CD14-positive monocyte (primary cell): Measurements from ENCODE around the gene PLCH1. TPM values are rescaled to one million over a fixed set of nuclear protein-coding genes. Genes with fewer than 3 reads are reported as not detected.

Experiments
- DNase-seq, 3 donors: peaks; one replicate each; pipeline ENCODE4 v3.0.0-alpha.2; 2011 to 2022
- H2AFZ ChIP-seq: 2 replicates; pipeline ENCODE4 v1.6.0; 2012; ENCODE audit warnings: mild to moderate bottlenecking, low read depth, low read length, inconsistent platforms; ENCODE audit not compliant: insufficient read depth, poor library complexity, severe bottlenecking
- H3K27ac ChIP-seq, 2 donors: 1 replicate in 1 of 2; 2 replicates in 1 of 2; pipeline ENCODE4 v1.5.1; 2012 to 2013; ENCODE audit warnings: low read length in 2 of 2, control low read depth in 1 of 2, inconsistent platforms in 1 of 2, low read depth in 1 of 2, mild to moderate bottlenecking in 1 of 2
- H3K27me3 ChIP-seq, 2 donors: one replicate each; pipeline versions ENCODE4 v1.6.0 to v1.6.1; 2011 to 2013; ENCODE audit warnings: low read length in 2 of 2; ENCODE audit not compliant: control insufficient read depth in 2 of 2, insufficient read depth in 2 of 2
- H3K36me3 ChIP-seq, 2 donors: replicated peaks in 1 of 2; 1 replicate in 1 of 2; 2 replicates in 1 of 2; pipeline versions ENCODE4 v1.5.1 to v1.6.1; 2012 to 2013; ENCODE audit warnings: low read length in 2 of 2, control low read depth in 1 of 2, inconsistent platforms in 1 of 2, mild to moderate bottlenecking in 1 of 2; ENCODE audit not compliant: insufficient read depth in 2 of 2, control insufficient read depth in 1 of 2
- H3K4me1 ChIP-seq, 2 donors: 1 replicate in 1 of 2; 2 replicates in 1 of 2; pipeline versions ENCODE4 v1.5.1 to v1.6.1; 2012 to 2013; ENCODE audit warnings: low read length in 2 of 2, control low read depth in 1 of 2, inconsistent platforms in 1 of 2, mild to moderate bottlenecking in 1 of 2, moderate library complexity in 1 of 2; ENCODE audit not compliant: insufficient read depth in 2 of 2, control insufficient read depth in 1 of 2
- H3K4me2 ChIP-seq: replicated peaks from 2 replicates; pipeline ENCODE3; 2012; ENCODE audit warnings: low read length, moderate library complexity, mild to moderate bottlenecking; ENCODE audit not compliant: poor library complexity, severe bottlenecking; ENCODE audit errors: extremely low read depth
- H3K4me3 ChIP-seq, 3 experiments: fragments of 200-600 bp in 1 of 3; sonication (generic) in 1 of 3; replicated peaks in 1 of 3; 1 replicate in 2 of 3; 2 replicates in 1 of 3; pipeline ENCODE4 v1.5.1; 2011 to 2013; ENCODE audit warnings: low read length in 3 of 3, mild to moderate bottlenecking in 3 of 3, control low read depth in 2 of 3, low read depth in 2 of 3, inconsistent platforms in 1 of 3, moderate library complexity in 1 of 3
- H3K79me2 ChIP-seq: 2 replicates; pipeline ENCODE4 v1.6.0; 2012; ENCODE audit warnings: mild to moderate bottlenecking, control low read depth, inconsistent platforms, low read length, moderate library complexity; ENCODE audit not compliant: insufficient read depth
- H3K9ac ChIP-seq: 2 replicates; pipeline ENCODE4 v1.6.0; 2017; ENCODE audit warnings: low read length, mild to moderate bottlenecking; ENCODE audit not compliant: insufficient read depth, poor library complexity, severe bottlenecking
- H3K9me3 ChIP-seq, 2 donors: replicated peaks in 1 of 2; 1 replicate in 1 of 2; 2 replicates in 1 of 2; pipeline versions ENCODE4 v1.5.1 to v1.6.1; 2012 to 2013; ENCODE audit warnings: low read length in 2 of 2, control low read depth in 1 of 2; ENCODE audit not compliant: control insufficient read depth in 1 of 2, insufficient read depth in 1 of 2
- H4K20me1 ChIP-seq: 2 replicates; pipeline ENCODE4 v1.6.0; 2012; ENCODE audit warnings: mild to moderate bottlenecking, low read length, control low read depth, moderate library complexity; ENCODE audit not compliant: insufficient read depth
- H3K27ac Mint-ChIP-seq, 7 donors: one replicate each; pipeline ENCODE4 v1.8.0; 2020; ENCODE audit warnings: mild to moderate bottlenecking in 7 of 7, mixed read lengths in 7 of 7, moderate library complexity in 6 of 7, inconsistent platforms in 2 of 7
- H3K27me3 Mint-ChIP-seq, 3 donors: one replicate each; pipeline ENCODE4 v1.8.0; 2021 to 2022; ENCODE audit warnings: low read depth in 3 of 3, mild to moderate bottlenecking in 3 of 3, mixed read lengths in 3 of 3, moderate library complexity in 3 of 3, inconsistent platforms in 1 of 3
- H3K36me3 Mint-ChIP-seq, 2 donors: one replicate each; pipeline ENCODE4 v1.8.0; 2020; ENCODE audit warnings: mixed read lengths in 2 of 2, inconsistent platforms in 1 of 2, mild to moderate bottlenecking in 1 of 2
- H3K4me1 Mint-ChIP-seq: one replicate; pipeline ENCODE4 v1.8.0; 2020; ENCODE audit warnings: mild to moderate bottlenecking, mixed read lengths
- H3K4me3 Mint-ChIP-seq, 2 donors: one replicate each; pipeline ENCODE4 v1.8.0; 2020; ENCODE audit warnings: mild to moderate bottlenecking in 2 of 2, mixed read lengths in 2 of 2, moderate library complexity in 1 of 2
- H3K9me3 Mint-ChIP-seq, 7 donors: one replicate each; pipeline ENCODE4 v1.8.0; 2020 to 2022; ENCODE audit warnings: mixed read lengths in 7 of 7, mild to moderate bottlenecking in 6 of 7, moderate library complexity in 6 of 7, inconsistent platforms in 2 of 7
- intact Hi-C, 2 donors: fragments of 100-400 bp; cut with micrococcal nuclease; formaldehyde crosslinking; loops; one replicate each; pipeline versions ENCODE4 v1.15.0 to v1.15.1; 2023
- polyA plus RNA-seq, 3 donors: library from polyadenylated mRNA; depleted of rRNA in 1 of 3; unstranded in 2 of 3; stranded (reverse) in 1 of 3; fragments of 300-500 nt in 2 of 3; fragments of >200 nt in 1 of 3; fragmentation: Illumina TruSeq in 2 of 3; gene quantifications; 1 replicate in 2 of 3; 2 replicates in 1 of 3; pipeline ENCODE4 v1.2.3, GENCODE V29; 2012 to 2021
- TF ChIP-seq, protein P1 (sequence below): fragments of 200-600 bp; IDR thresholded peaks from one replicate; pipeline ENCODE4 v1.8.0; 2022; ENCODE audit warnings: antibody characterized with exemption, mild to moderate bottlenecking

PLCH1 gene
- polyA plus RNA-seq, 3 donors: not detected

DNA sequence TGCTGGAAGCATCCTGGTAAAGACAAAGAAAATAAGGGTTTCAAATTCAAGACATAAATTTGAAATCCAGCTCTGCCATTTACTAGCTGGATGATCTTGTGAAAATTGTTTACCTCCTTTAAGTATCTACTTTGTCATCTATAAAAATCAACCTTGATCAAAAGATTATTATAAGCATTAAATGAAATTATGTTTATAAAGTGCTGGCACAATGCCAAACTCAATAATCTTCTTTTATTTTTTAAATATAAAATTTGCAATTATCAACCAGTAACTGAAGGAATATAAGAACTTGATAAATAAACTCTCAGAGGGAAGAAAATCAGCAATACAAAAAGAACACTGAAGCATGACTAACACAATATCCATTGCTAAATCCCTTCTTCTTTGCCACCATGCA, 35.4 kb upstream of the PLCH1 start:
- no peak overlapping the region for H3K4me3 ChIP-seq
- DNase-seq: no peak
- Mint-ChIP-seq H3K9me3 (peaks cover 4 to 26% (median 23%) of the 10 kb centered on the region in 7 donors), H3K4me1 (peaks cover under 1% of the 10 kb centered on the region), H3K4me3 (no peak overlapping the region), H3K36me3 (peaks cover 0 to 11% of the 10 kb centered on the region in 2 donors), H3K27me3 (no peaks in the 10 kb centered on the region), H3K27ac (no peak overlapping the region)
- no peaks in the 10 kb centered on the region for H4K20me1 ChIP-seq
- H3K9ac ChIP-seq: no peak overlapping the region
- H3K27ac ChIP-seq: no peak overlapping the region
- no peaks in the 10 kb centered on the region for H3K4me1 ChIP-seq
- H3K27me3 ChIP-seq: no peaks in the 10 kb centered on the region
- H3K36me3 ChIP-seq: no peaks in the 10 kb centered on the region
- intact Hi-C loops: no loop called here
- H3K4me2 ChIP-seq: no peak overlapping the region
- no peak overlapping the region for H2AFZ ChIP-seq
- TF ChIP-seq, protein P1, sequence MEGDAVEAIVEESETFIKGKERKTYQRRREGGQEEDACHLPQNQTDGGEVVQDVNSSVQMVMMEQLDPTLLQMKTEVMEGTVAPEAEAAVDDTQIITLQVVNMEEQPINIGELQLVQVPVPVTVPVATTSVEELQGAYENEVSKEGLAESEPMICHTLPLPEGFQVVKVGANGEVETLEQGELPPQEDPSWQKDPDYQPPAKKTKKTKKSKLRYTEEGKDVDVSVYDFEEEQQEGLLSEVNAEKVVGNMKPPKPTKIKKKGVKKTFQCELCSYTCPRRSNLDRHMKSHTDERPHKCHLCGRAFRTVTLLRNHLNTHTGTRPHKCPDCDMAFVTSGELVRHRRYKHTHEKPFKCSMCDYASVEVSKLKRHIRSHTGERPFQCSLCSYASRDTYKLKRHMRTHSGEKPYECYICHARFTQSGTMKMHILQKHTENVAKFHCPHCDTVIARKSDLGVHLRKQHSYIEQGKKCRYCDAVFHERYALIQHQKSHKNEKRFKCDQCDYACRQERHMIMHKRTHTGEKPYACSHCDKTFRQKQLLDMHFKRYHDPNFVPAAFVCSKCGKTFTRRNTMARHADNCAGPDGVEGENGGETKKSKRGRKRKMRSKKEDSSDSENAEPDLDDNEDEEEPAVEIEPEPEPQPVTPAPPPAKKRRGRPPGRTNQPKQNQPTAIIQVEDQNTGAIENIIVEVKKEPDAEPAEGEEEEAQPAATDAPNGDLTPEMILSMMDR: no peak
- H3K79me2 ChIP-seq: no peaks in the 10 kb centered on the region
- H3K9me3 ChIP-seq: peaks cover 7 to 10% of the 10 kb centered on the region in 2 donors

DNA sequence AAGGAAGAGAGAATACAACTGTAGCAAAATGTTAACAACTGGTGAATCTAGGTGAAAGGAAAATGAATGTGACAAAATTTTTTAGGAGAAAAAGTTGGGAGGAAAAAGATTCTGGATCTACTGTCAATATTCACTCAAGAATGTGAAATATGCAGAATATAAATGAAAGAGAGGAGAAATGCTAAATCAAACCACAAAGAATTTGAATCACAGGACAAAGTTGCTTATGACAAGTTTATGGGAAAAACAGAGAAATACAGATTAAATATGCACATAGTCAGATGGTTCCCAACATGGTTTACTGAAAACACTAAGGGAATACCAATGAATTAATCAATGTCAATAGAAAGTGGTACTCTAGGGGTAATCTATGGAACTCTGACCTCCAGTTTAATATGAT, 33.6 kb upstream of the PLCH1 start:
- H3K9ac ChIP-seq: no peak overlapping the region
- H2AFZ ChIP-seq: no peak overlapping the region
- H3K27ac ChIP-seq: no peak overlapping the region
- Mint-ChIP-seq H3K36me3 (peaks cover 0 to 7% of the 10 kb centered on the region in 2 donors), H3K27ac (no peak overlapping the region), H3K4me1 (peaks cover 3% of the 10 kb centered on the region), H3K27me3 (no peaks in the 10 kb centered on the region), H3K4me3 (no peak overlapping the region), H3K9me3 (peaks cover 4 to 24% (median 20%) of the 10 kb centered on the region in 7 donors)
- no peaks in the 10 kb centered on the region for H3K4me1 ChIP-seq
- DNase-seq: no peak
- no peaks in the 10 kb centered on the region for H3K36me3 ChIP-seq
- H3K9me3 ChIP-seq: peaks cover 6 to 10% of the 10 kb centered on the region in 2 donors
- intact Hi-C loops: no loop called here
- no peaks in the 10 kb centered on the region for H3K27me3 ChIP-seq
- TF ChIP-seq, protein P1: no peak
- no peaks in the 10 kb centered on the region for H4K20me1 ChIP-seq
- H3K4me2 ChIP-seq: no peak overlapping the region
- H3K79me2 ChIP-seq: no peaks in the 10 kb centered on the region
- no peak overlapping the region for H3K4me3 ChIP-seq
